Middle frontal gyrus (tissue), 1 donor: ENCODE results near the gene KCNN3.

Experiments used
- DNase-seq: peaks from one replicate; pipeline ENCODE4 v3.0.0-alpha.2; 2015; ENCODE audit warnings: low spot score; ENCODE audit errors: extremely low spot score

KCNN3 gene

DNA sequence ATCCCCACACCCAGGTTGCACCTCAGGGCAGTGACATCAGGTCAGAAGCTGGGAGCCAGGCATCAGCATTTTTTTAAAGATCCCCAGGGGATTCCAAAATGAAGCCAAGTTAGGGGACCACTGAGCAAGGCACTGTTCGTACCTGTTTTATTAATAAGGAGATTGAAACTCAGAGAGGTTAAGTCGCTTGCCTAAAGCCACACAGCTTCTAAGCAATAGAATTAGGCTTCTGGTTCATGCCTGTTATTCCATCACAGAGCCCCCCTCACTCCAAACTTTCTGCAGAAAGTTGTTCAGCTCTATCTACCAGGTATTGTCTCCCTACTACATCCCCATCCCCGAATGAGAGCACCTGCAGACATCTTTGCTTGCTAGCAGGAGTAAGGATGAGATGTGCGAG lies 28.7 kb downstream of the KCNN3 start:
- DNase-seq, result no peak

DNA sequence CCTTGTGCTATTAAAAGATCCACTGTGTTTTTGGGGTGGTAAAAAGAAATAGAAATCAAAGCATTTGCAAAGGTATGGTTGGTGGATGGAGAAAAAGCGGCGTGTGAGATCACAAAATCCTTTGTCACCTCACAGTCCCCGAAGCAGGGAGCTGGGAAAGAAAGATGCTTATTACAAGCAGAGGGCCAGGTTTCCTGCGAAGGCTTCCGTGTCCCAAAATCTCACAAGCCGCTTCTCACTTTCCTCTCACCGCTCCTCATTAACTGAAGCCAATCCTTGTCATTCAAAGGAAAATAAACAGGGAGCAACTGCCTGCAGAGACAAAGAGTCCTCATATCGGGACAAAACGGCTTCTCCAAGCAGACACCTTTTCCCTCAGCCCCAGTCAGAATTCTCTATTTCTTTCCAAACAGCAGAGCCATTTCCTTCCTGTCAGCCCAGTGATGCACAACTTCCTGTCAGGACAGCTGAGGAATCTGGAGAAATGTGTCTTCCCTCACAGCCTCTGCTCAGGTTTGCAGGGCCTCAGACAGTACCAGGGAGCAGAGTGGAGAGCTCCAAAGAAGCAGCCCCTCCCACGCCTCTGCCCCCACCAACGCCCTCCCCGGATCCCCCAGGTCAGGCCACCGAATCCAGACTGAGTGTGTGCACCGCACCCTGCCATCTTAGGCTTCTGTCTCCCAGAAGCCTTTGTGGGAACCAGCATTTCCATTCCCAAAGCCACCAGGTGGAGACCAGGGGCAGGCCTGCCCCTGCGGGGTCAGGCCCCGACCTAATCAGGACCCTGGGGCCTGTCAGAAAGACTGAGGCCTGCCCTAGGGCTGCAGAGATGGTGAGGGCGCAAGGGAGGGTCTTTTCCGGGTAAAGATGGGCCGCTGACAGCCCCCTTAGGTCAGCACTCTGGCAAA lies 29.6 kb downstream of the KCNN3 start:
- DNase-seq, result no peak

DNA sequence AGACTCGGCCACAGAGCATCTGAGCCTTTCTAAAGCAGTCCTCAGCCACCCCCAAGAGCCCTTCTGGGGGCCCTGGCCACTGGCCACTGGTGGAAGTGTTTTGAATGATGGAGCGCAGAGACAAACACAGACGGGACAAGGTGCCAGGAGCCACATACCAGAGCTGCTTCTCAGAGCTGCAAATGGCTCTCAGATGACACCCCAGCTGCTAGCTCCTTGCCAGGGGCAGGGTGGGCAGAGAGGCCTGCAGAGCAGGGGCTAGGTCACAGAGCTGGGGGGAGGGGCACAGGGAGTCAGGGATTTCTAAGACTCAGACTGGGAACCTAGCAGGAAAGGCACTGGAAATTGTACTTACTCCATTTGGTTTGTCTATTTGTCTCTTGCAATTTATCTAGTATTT lies 30.4 kb downstream of the KCNN3 start:
- DNase-seq, result no peak

DNA sequence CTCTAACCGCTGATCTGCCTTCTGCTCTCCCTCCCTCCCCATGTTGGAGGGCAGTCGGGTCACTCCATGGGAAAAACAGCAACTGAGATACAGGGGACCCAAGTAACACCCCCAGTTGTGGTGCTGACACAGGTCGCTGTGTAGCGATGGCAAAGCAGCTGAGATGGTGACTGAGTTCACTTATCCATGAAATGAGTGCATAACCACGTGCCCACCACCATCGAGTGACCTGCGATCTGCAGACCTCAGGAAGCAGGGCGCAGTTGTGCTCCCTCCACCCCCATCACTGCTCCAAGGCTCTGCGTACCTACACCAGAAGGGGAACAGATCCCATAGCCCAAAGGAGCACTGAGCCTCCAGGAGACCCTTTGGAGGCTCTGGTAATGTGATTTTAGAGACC lies 31.1 kb downstream of the KCNN3 start:
- DNase-seq, result no peak

DNA sequence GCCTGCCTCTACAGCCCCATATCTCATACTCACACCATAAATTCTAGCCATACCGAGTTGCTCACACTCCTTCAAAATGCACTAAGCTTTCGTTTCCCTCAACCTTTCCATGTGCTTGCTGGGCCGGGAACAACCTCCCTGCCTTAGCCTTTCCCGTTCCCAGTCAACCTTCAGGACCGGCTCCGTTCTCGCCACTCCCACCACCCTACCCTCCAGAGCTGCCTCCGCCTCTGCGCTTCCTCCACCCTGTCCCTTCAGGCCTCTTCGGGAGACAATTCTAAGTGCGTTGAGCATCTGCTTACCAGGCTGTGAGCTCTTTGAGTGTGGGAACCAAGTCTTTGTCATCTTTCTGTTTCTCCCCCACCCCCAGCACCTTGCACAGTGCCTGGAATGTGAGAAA lies 31.6 kb downstream of the KCNN3 start:
- DNase-seq, result no peak

DNA sequence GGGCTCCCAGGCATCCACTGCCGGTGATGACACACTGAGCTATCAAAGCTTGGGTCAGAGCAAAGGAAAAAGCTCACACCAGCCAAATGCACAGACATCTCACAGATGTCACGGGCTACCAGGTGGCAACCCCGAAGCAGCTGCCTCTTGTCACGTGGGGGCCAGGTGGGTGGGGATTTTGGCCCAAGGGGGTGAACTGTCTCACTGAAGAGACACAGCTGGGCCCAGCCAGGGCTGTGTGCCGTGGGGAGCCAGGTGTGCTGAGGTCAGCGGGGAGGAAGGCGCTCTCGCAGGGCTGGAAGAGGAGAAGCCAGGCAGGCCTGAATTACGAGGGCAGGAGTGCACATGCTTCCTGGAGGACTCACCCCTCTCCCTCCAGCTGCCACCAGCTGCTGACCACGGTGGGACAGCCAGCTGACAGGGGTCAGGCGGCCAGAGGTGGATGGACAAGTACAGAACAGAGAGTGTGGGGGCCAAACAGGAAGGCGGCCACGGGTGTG lies 32.4 kb downstream of the KCNN3 start:
- DNase-seq, result no peak

DNA sequence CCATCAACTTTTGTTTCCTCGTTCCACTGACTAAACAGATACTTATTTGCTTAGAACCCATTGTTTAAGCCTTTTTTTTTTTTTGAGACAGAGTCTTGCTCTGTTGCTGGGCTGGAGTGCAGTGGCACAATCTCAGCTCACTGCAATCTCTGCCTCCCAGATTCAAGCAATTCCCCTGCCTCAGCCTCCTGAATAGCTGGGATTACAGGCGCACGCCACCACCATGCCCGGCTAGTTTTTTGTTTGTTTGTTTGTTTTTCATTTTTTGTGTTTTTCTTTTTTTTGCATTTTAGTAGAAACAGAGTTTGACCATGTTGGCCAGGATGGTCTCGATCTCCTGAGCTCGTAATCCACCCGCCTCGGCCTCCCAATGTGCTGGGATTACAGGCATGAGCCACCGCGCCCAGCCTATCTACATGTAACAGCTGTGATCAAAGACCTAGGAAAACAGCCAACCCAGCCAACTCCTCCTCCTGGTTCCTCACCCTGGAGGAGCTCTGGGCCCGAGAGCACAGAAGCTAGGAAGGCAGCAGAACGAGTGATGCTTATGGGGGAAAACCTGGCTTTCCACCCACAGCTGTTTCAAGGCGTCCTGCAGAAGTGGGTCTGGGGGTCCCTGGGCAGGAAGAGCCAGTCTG lies 32.9 kb downstream of the KCNN3 start:
- no peak for DNase-seq

DNA sequence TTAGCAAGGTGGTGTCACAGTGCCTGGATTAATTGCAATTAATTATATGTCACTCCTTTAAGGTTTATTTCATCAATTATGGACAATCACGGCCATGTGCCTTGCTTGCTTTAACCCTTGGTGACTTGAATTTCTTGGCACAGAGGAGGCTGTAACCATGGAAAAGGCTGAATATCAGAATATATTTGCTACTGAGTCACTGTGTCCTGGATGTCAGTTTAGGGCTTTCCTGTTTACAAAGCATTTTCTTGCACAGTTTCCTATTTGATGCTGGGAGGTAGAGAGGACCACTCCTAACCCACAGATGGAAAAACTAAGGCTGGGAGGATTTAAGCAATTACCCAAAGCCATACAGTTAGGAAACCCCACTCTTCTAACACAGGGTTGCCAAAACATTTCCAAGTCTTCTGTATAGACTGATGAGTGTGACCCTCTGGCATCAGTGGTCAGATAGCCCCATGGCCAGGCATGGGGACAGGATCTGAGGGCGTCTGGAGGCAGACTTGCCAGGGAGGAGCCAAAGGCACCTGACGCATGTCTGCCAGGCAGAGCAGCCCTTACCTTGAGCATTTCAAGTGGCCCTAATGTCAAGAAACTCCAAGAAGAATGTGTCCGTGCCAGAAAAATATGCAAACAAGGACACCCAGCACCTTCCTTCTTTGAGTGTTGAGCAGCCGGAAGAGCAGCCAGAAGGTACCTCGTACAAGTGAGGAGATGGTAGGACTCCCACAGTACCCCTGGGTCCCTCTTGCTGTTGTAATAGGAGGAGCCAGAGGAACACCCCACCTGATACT lies 34.4 kb downstream of the KCNN3 start:
- no peak for DNase-seq

DNA sequence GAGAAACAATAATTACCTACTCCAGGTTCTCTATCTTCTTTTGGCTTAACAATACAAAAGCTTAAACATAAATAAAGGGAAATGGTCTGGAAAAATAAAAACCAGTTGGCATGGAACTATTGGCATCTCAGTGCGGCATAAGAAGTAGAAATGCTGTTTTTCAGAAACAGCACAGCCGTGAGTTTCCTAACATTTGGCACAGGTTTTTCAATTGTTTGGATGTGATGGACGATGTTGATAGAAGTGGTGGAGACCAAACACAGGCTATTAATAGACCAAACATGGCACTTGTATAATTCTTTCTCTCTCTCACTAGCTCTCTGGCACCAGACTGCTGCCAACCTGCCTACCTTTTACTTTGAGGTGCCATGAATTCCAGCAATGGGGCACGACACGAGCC lies 36.2 kb downstream of the KCNN3 start:
- DNase-seq, result no peak

DNA sequence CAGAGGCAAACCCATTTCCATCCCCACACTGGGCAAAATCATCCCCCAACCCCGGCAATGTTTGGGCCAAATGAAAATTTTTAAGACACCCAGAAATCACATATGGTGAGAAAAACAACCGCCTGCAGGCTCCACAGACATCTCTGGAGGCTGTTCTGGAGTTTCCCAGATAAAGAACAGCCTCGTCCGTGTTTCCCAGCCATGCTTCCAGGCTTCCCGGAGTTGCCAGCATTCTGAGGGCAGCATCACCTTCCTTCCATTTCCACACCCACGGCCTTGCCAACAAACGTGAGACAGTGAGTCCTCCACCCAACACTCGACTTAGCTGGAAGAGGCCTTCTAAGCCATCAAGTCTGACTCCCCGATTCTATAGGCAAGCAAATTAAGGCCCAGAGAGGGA lies 36.9 kb downstream of the KCNN3 start:
- no peak for DNase-seq

DNA sequence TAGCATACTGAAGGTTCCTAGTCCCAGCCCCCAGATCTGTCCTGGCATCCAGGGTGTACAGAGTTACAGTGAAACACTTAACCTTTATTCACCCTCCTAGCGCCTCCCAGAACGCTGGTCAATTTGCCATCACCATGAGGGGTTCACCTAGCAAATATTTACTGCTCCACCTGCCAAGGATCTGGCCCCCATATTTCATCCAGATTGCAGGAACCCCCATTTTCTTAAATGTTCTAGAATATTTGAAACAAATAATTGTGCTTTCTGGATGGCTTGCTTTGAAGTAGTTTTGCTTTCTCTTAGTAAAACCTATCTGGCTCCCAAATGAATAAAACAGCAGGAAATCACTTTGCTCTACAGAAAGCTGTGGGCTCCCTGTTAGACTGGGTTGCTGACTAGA lies 37.7 kb downstream of the KCNN3 start:
- DNase-seq, result no peak

DNA sequence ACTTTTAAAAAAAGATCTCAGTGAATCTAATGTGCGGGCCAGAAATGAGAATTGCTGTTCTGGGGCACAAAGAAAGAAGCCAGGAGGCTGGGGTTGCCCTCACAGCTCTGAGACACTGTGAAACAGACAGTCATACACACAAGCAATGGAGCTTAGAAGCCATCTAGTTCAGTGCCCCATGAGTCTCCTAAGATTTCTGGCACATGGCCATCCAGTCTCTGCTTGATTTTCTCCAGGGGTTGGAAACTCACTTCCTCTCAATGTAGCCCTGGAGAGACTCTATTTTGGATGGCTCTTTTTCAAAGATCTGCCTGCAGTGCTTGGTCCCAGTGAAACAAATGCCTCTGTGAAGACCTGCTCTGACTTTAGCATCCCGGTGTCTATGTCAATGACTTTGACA lies 38.6 kb downstream of the KCNN3 start:
- no peak for DNase-seq

DNA sequence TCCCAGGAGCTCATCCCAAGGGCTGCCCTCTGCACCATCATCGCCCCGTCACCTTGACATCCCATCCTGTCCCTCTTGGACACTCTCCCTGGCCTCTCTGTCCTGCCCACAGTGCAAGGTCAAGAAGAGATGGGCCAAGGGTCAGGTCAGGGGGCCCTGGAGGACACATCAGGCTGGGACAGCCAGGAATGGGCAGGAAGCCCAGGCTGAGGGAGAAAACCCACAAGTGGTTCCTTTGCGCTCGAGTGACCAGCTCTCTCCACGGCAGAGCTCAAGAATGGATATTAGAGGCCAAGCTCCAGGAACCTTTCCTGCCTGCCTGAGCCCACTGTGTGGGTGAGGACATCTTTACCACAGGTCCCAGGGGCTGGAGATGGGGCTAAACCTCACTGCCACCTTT lies 41.0 kb downstream of the KCNN3 start:
- no peak for DNase-seq

DNA sequence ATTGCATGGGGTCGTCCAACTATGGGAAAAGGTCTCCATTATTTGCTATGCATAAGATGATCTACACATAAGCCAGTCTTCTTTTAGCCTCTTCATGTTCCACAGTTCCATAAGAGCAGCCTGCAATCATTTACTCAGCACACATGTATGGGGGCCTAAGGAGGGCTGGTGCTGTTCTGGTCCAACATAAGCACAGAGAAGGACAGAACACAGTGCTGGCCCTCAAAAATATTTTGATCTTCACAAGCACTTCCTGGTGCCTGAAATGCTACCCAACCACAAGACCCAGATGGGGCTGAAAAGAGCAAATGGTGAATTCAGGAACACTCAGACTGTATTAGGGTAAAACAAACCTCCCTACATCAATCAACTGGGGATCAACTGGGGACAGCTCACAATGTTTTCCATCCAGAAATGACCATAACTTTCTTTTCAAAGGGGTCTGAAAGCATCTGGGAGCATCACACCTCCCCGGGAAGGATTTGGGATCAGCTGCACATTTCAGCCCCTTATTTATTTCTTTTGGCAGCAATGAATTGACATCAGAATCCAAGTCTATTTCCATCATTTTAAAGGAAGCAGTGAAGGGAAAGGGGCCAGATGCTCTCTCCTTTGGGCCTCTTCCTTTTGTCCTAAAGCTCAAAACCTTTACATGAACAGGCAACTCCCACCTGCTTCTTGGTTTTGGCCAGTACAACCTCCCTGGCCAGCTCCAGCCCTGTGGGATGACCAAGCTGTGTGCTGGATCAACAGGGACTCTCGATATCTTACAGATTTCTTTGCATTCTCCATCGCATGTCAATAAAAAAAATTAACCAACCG lies 45.7 kb downstream of the KCNN3 start:
- no peak for DNase-seq

DNA sequence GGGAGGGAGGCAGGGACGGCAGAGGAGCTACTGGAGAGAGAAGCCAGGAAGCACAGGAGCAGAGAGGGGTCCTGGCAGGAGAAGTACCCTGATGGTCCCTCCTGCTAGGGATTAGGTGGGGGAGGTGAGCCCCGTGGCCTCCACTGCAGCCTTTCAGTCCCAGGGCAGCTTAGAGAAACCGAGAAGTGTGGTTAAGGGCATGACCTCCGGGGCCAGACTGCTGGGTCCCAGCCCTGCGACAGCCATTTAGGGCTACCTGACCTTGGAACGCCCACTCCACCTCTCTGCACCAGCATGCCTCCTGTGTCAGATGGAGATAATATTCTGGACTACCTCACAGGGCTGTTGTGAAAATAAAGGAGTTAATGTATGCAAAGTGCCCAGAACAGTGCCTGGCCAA lies 47.4 kb downstream of the KCNN3 start:
- DNase-seq, result no peak

DNA sequence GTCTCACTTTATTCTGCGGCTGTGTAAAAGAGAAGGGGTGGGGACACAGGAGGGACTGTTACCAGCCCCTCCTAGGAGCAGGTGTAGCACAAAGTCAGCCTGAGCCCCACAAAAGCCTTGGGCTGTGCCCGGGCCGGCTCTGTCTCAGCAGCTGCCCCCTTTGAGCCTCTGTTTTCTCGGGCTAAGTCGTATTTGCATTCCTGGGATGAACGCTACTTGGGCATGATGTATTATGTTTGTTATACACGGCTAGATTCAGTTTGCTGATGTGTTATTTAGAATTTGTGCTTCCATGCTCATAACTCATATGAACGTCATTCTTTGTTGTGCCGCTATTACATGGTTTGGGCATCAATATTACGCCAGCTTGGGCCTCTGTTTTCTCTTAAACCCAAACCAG lies 47.8 kb downstream of the KCNN3 start:
- DNase-seq, result no peak

DNA sequence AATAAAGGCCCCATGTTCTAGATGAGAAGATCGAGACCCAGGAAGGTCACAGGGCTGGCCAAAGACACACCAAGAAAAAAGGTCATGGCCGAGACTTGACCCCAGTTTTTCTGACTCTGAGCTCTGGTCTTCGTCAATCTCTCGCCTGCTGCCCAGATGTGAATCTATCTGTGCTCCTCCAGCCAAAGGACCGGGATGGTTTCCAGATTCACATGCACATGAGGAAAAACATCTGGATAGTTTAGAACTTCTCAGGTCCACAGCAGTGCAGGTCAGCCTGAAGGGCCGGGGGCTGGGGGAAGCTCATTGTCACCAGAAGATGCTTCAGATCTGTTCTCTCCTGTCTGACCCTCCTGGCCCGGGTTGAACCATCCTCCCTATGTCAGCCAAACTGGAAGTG lies 49.0 kb downstream of the KCNN3 start:
- no peak for DNase-seq

DNA sequence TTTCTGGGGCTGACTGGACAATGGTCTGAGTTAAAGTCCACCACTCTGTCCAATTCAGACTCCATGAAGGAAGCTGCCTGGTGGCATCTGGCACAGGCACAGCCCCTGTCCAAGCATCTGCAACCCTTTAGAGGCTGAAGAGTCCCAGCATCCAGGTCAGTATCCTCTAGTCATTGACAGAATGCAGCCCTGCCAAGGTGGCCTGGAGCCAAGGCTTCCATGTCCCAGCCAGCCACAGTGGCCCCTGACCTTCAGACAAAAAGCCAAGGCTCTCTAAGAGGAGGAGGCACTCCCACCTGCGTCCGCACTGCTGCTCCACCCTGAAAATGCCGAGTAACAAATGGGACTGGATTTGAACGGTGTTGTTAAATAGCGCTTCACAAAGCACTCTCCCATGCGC lies 49.4 kb downstream of the KCNN3 start:
- no peak for DNase-seq

DNA sequence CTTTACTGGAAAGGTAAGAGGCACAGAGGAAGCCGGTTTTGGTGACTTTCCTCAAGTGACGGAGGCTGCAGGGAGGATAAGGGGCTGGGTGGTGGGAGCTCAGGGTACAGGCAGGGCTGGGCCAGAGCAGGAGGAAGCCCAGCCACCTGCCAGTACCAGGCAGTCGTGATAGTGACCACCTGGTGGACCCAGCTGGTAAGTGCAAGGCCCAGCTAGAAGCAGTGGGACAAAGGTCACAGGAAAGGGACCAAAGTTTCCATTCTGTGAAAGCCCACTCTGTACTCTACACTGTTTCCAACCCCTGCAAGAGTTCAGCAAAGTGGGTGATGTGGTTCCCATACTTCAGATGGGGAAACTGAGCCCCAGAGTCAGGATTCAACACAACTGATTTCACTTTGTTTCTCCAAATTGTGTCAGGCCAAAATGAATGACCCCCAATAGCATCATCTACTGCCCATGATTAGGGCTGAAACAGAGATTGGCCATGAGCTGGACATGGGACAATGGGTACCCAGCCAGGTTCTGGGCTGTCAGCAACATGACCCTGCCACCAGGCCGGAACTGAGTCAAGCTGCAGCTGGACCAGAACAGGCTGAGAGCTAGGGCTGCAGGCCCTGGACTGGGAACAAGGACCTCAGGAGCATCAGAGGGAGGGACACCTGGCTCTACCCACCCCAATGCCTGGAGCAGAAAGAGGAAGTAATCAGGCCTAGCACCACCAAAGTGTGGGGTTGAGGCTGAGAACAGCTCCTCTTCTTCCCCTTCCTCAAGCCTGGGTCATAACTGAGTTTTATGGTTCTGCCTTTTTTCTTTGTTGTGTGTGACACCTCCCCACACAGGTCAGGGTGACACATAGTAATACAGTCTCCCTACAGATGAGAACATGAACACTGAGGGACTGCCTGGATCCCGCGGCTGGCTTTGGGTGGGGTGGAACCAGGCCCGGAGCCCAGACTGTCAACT lies 50.2 kb downstream of the KCNN3 start:
- DNase-seq, result no peak

DNA sequence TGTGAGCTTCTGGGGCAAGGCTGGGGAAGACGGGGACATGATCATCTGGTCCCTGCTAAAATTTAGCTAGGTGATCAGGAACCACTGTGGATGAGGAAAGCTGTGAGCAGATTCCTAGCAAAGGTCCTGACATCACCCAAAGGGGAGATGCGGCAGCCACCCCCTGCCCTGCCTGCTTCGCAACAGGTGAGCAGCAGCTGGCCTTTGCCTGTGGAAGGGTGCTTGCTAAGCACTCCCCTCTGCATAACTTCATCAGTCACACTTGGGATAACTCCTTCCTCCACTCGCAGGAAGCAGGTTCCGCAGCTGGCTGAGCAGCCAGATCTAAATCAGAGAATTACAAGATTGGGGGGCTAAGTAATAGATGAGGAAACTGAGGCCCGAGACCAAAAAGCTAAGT lies 51.2 kb downstream of the KCNN3 start:
- DNase-seq, result no peak
